ENCODE results near the gene ANKMY1. TPM values are rescaled to one million over a fixed set of nuclear protein-coding genes. Genes with fewer than 3 reads are reported as not detected.

Gene ANKMY1
- total RNA-seq, 1 donor from 2014 or later: 7.2 TPM

DNA sequence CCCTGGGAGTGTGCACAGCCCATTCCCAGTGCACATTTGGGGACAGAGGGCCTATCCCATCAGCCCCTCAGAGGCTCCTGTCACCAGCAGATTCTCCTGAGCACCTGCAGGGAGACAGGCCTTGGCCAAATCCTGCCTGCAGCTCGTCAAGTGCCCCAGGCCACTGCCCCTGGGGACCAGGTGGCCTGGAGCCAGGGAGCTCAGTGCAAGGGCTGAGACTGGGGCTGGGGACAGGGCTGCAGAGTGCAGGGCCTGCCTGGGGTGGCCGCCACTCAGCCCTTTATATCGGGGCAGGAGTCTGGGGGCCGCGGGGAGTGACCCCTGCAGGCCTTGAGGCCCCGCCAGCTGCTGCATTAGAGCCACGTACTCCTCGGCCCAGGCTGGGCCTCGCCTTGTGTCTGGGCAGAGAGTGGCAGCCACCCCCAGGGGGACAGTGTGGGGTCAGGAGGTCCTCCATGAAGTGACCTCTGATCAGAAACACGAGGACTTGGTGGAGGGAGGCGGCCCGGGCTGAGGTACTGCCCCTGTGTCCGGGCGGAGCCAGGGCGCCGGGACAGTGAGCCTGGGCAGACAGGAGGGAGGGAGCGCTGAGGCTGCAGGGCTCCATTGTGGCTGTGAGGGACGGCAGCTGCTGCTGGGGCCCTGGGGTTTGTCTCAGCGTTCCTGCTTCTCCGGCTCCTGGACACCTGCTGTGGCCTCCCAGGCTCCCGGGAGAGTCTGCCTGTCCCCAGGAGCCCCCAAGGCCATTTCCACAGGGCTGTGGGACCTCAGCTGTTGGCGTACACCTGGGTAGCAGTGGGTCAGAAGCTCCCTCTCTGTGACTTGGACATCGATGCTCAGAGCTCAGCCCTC lies 98.2 kb downstream of the ANKMY1 start:
- TF ChIP-seq EZH2 (IDR thresholded peaks at IDR 0.05; ENCODE audit: insufficient read depth, low read length): no peak
- TF ChIP-seq, protein P1, sequence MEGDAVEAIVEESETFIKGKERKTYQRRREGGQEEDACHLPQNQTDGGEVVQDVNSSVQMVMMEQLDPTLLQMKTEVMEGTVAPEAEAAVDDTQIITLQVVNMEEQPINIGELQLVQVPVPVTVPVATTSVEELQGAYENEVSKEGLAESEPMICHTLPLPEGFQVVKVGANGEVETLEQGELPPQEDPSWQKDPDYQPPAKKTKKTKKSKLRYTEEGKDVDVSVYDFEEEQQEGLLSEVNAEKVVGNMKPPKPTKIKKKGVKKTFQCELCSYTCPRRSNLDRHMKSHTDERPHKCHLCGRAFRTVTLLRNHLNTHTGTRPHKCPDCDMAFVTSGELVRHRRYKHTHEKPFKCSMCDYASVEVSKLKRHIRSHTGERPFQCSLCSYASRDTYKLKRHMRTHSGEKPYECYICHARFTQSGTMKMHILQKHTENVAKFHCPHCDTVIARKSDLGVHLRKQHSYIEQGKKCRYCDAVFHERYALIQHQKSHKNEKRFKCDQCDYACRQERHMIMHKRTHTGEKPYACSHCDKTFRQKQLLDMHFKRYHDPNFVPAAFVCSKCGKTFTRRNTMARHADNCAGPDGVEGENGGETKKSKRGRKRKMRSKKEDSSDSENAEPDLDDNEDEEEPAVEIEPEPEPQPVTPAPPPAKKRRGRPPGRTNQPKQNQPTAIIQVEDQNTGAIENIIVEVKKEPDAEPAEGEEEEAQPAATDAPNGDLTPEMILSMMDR (IDR thresholded peaks at IDR 0.05; ENCODE audit: insufficient read depth, low read depth, low read length): no peak
- H3K9me3 Mint-ChIP-seq (ENCODE audit: unreplicated experiment): no peaks in the 10 kb centered on the region
- peaks cover 76% of the 10 kb centered on the region for H4K20me1 ChIP-seq (ENCODE audit: insufficient read depth, low read length)
- DNase-seq (ENCODE audit: low read depth) (no peak), FAIRE-seq (no peak)
- no peaks in the 10 kb centered on the region for H3K27me3 Mint-ChIP-seq (ENCODE audit: low read depth, unreplicated experiment)
- no peak overlapping the region for H3K27ac Mint-ChIP-seq (ENCODE audit: unreplicated experiment)
- H3K4me3 ChIP-seq (ENCODE audit: insufficient read depth, low read depth, low read length): no peak overlapping the region
- H2AFZ ChIP-seq (ENCODE audit: low read depth, low read length): no peak overlapping the region
- H3K27me3 ChIP-seq (ENCODE audit: insufficient read depth, low read length): no peaks in the 10 kb centered on the region
- H3K4me1 ChIP-seq (ENCODE audit: insufficient read depth, low read length): peaks cover 5% of the 10 kb centered on the region
- no peak overlapping the region for H3K4me3 Mint-ChIP-seq (ENCODE audit: unreplicated experiment)
- no peaks in the 10 kb centered on the region for H3K9me3 ChIP-seq (ENCODE audit: insufficient read depth, low read depth, low read length)
- no peak overlapping the region for H3K4me2 ChIP-seq (ENCODE audit: low read length)
- H3K36me3 ChIP-seq (ENCODE audit: insufficient read depth, low read length): peaks cover 7% of the 10 kb centered on the region
- no peak overlapping the region for H3K27ac ChIP-seq (ENCODE audit: low read depth, low read length)
- H3K9ac ChIP-seq (ENCODE audit: low read length): no peak overlapping the region
- H3K4me1 Mint-ChIP-seq (ENCODE audit: low read depth, unreplicated experiment): peaks cover 5% of the 10 kb centered on the region
- peaks cover 38% of the 10 kb centered on the region for H3K79me2 ChIP-seq (ENCODE audit: insufficient read depth, low read length)
- no peaks in the 10 kb centered on the region for H3K36me3 Mint-ChIP-seq (ENCODE audit: low read depth, unreplicated experiment)

DNA sequence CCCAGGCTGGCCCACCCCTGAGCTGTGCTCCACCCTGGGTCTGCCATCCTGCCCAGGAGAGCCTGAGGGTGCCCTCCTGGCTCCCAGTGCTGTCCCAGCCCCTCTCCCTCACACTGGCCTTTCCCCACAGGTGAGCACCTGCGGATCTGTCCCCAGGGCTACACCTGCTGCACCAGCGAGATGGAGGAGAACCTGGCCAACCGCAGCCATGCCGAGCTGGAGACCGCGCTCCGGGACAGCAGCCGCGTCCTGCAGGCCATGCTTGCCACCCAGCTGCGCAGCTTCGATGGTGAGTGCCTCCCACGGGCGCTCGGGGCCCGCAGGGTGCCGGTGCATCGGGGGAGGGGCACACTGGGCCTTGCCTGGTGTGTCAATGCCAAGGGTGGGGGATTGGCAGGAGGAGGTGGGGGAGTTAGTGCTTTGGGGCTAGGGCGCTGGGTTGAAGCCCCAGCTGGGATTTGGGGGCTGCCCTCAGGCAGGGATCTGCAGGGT lies 98.8 kb downstream of the ANKMY1 start:
- peaks cover 5% of the 10 kb centered on the region for H3K4me1 ChIP-seq (ENCODE audit: insufficient read depth, low read length)
- no peak overlapping the region for H3K27ac ChIP-seq (ENCODE audit: low read depth, low read length)
- DNase-seq (ENCODE audit: low read depth) (no peak), FAIRE-seq (no peak)
- peaks cover 5% of the 10 kb centered on the region for H3K36me3 ChIP-seq (ENCODE audit: insufficient read depth, low read length)
- H3K27ac Mint-ChIP-seq (ENCODE audit: unreplicated experiment): no peak overlapping the region
- no peak overlapping the region for H2AFZ ChIP-seq (ENCODE audit: low read depth, low read length)
- H3K9me3 ChIP-seq (ENCODE audit: insufficient read depth, low read depth, low read length): no peaks in the 10 kb centered on the region
- peaks cover 78% of the 10 kb centered on the region for H4K20me1 ChIP-seq (ENCODE audit: insufficient read depth, low read length)
- peaks cover 45% of the 10 kb centered on the region for H3K79me2 ChIP-seq (ENCODE audit: insufficient read depth, low read length)
- H3K9ac ChIP-seq (ENCODE audit: low read length): no peak overlapping the region
- no peaks in the 10 kb centered on the region for H3K27me3 Mint-ChIP-seq (ENCODE audit: low read depth, unreplicated experiment)
- peaks cover 6% of the 10 kb centered on the region for H3K4me1 Mint-ChIP-seq (ENCODE audit: low read depth, unreplicated experiment)
- no peak overlapping the region for H3K4me2 ChIP-seq (ENCODE audit: low read length)
- no peak overlapping the region for H3K4me3 ChIP-seq (ENCODE audit: insufficient read depth, low read depth, low read length)
- TF ChIP-seq, protein P1 (IDR thresholded peaks at IDR 0.05; ENCODE audit: insufficient read depth, low read depth, low read length): no peak
- no peak for TF ChIP-seq EZH2 (IDR thresholded peaks at IDR 0.05; ENCODE audit: insufficient read depth, low read length)
- H3K27me3 ChIP-seq (ENCODE audit: insufficient read depth, low read length): no peaks in the 10 kb centered on the region
- H3K4me3 Mint-ChIP-seq (ENCODE audit: unreplicated experiment): no peak overlapping the region
- H3K36me3 Mint-ChIP-seq (ENCODE audit: low read depth, unreplicated experiment): no peaks in the 10 kb centered on the region
- H3K9me3 Mint-ChIP-seq (ENCODE audit: unreplicated experiment): no peaks in the 10 kb centered on the region

Data from astrocyte (in vitro differentiated cells and primary cell).